GM12801 (cell line): ENCODE measurements around the gene MYRF.

Source experiments
- CTCF ChIP-seq: IDR thresholded peaks from one replicate; pipeline ENCODE4 v1.5.1; 2011; ENCODE audit warnings: control low read depth; ENCODE audit not compliant: insufficient read length; ENCODE audit errors: extremely low read depth

The MYRF gene

GRCh38 chr11:61815790-61816735 is 63.6 kb downstream of the MYRF start:
- no peak for TF ChIP-seq CTCF

- no peak for TF ChIP-seq CTCF
Observed at GRCh38 chr11:61816736-61817455, 64.5 kb downstream of the MYRF start, which contains the start of gene FADS1. TSS of gene FADS1 (minus strand) at chr11:61817003. CDS start at chr11:61816929, 74 bp downstream.

GRCh38 chr11:61817471-61818202 is 65.2 kb downstream of the MYRF start:
- TF ChIP-seq CTCF: no peak

- TF ChIP-seq CTCF: no peak
Observed at GRCh38 chr11:61820174-61820573, 67.7 kb downstream of the MYRF start.

- no peak for TF ChIP-seq CTCF
Observed at GRCh38 chr11:61826930-61827570, 74.6 kb downstream of the MYRF start.

- no peak for TF ChIP-seq CTCF
Observed at GRCh38 chr11:61827571-61828378, 75.3 kb downstream of the MYRF start, which contains the start of gene FADS2. TSS of gene FADS2 (plus strand) at chr11:61828300. CDS start at chr11:61828391, 91 bp downstream.
